Fibroblast of lung (primary cell): ENCODE measurements around the gene FBLN7. TPM values are rescaled to one million over a fixed set of nuclear protein-coding genes. Genes with fewer than 3 reads are reported as not detected.
"Not testable (repeated sequence)": the region's sequence is repeated elsewhere in the genome, so short reads cannot be mapped to it uniquely, and the experiment has no call there.

ENCODE experiments used
- DNase-seq, 2 donors: peaks; one replicate each; pipeline versions ENCODE4 v3.0.0 to v3.0.0-alpha.2; 2010; ENCODE audit warnings: low read depth in 2 of 2
- H2AFZ ChIP-seq: 2 replicates; pipeline ENCODE4 v1.5.1; 2012; ENCODE audit warnings: low read length, control low read depth, inconsistent platforms
- H3K27ac ChIP-seq: 2 replicates; pipeline ENCODE4 v1.5.1; 2011; ENCODE audit warnings: low read length, control low read depth; ENCODE audit not compliant: insufficient read depth
- H3K27me3 ChIP-seq: 2 replicates; pipeline ENCODE4 v1.5.1; 2011; ENCODE audit warnings: mild to moderate bottlenecking, low read length; ENCODE audit not compliant: control insufficient read depth, insufficient read depth
- H3K36me3 ChIP-seq: 2 replicates; pipeline ENCODE4 v1.5.1; 2011; ENCODE audit warnings: low read length; ENCODE audit not compliant: control insufficient read depth, insufficient read depth
- H3K4me1 ChIP-seq: 2 replicates; pipeline ENCODE4 v1.5.1; 2011; ENCODE audit warnings: low read length; ENCODE audit not compliant: control insufficient read depth, insufficient read depth; ENCODE audit errors: extremely low read depth
- H3K4me2 ChIP-seq: 2 replicates; pipeline ENCODE4 v1.5.1; 2011; ENCODE audit warnings: low read length, control low read depth; ENCODE audit not compliant: insufficient read depth; ENCODE audit errors: extremely low read depth
- H3K4me3 ChIP-seq, 4 experiments: fragments of 200-600 bp in 1 of 4; sonication (generic) in 1 of 4; replicated peaks in 1 of 4; 2 replicates each; pipeline ENCODE4 v1.5.1; 2011 to 2016; ENCODE audit warnings: low read length in 4 of 4, low read depth in 3 of 4, mild to moderate bottlenecking in 3 of 4, control low read depth in 2 of 4, inconsistent platforms in 1 of 4, mixed read lengths in 1 of 4; ENCODE audit not compliant: insufficient read depth in 1 of 4; ENCODE audit errors: control extremely low read depth in 1 of 4
- H3K79me2 ChIP-seq: 2 replicates; pipeline ENCODE4 v1.5.1; 2012; ENCODE audit warnings: mild to moderate bottlenecking, low read length, inconsistent platforms; ENCODE audit not compliant: control insufficient read depth, insufficient read depth
- H3K9ac ChIP-seq: 2 replicates; pipeline ENCODE4 v1.5.1; 2011; ENCODE audit warnings: mild to moderate bottlenecking, low read length, control low read depth; ENCODE audit not compliant: insufficient read depth
- H3K9me3 ChIP-seq: 2 replicates; pipeline ENCODE4 v1.5.1; 2012; ENCODE audit warnings: low read depth, low read length; ENCODE audit not compliant: control insufficient read depth, insufficient read depth
- H4K20me1 ChIP-seq: 2 replicates; pipeline ENCODE4 v1.5.1; 2011; ENCODE audit warnings: low read length; ENCODE audit not compliant: control insufficient read depth, insufficient read depth; ENCODE audit errors: extremely low read depth
- EZH2 ChIP-seq: IDR thresholded peaks from 2 replicates; pipeline ENCODE4 v1.5.1; 2012; ENCODE audit warnings: low read length, control low read depth, mild to moderate bottlenecking; ENCODE audit errors: missing control alignments
- polyA plus RNA-seq, 2 donors: library from polyadenylated mRNA; depleted of rRNA in 1 of 2; stranded (reverse) in 1 of 2; unstranded in 1 of 2; fragments of >200 nt; gene quantifications; 2 replicates each; pipeline ENCODE4 v1.2.1, GENCODE V29; 2011 to 2012; ENCODE audit warnings: missing spikeins in 1 of 2
- total RNA-seq: library from RNA; depleted of rRNA; stranded (reverse); fragments of >200 nt; gene quantifications from 2 replicates; pipeline ENCODE4 v1.2.1, GENCODE V29; 2014
- TF ChIP-seq, protein P1 (sequence below), 2 donors: IDR thresholded peaks in 1 of 2; conservative IDR thresholded peaks in 1 of 2; 1 replicate in 1 of 2; 2 replicates in 1 of 2; pipeline ENCODE4 v1.5.1; 2011 to 2012; ENCODE audit warnings: low read length in 2 of 2, control low read depth in 1 of 2, inconsistent platforms in 1 of 2, low read depth in 1 of 2, mild to moderate bottlenecking in 1 of 2

Gene FBLN7
- total and polyA plus RNA-seq, 2 donors (not counting 1 experiment from before 2014, with no cell fraction given), result 0.99 to 4.6 TPM

DNA sequence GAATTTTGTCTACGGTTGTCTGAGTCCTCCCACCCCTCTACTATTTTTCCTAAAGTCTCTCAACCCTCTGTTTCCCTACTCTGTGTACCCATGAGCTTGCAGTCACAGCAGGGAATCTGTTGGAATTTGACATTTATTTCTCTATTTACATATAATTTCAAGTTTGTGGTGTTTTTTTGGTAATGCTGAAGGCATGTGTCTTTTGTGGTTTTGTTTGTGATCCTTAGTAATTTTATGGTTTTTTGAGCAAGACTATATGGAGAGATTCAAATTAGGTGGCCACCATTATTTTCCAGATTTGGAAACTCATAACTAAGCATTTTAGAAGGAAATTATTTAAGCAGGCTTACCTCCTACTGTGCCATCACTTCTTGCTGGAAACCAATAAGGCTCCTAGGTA, 27.2 kb upstream of the FBLN7 start:
- Histone ChIP-seq H3K27me3 (no peaks in the 10 kb centered on the region), H3K4me2 (no peak overlapping the region), H3K4me3 (no peak overlapping the region), H4K20me1 (no peaks in the 10 kb centered on the region), H3K9me3 (no peaks in the 10 kb centered on the region), H3K79me2 (no peaks in the 10 kb centered on the region), H3K27ac (no peak overlapping the region), H3K4me1 (no peaks in the 10 kb centered on the region), H3K36me3 (peaks cover 8% of the 10 kb centered on the region), H2AFZ (no peak overlapping the region), H3K9ac (no peak overlapping the region)
- TF ChIP-seq, protein P1, sequence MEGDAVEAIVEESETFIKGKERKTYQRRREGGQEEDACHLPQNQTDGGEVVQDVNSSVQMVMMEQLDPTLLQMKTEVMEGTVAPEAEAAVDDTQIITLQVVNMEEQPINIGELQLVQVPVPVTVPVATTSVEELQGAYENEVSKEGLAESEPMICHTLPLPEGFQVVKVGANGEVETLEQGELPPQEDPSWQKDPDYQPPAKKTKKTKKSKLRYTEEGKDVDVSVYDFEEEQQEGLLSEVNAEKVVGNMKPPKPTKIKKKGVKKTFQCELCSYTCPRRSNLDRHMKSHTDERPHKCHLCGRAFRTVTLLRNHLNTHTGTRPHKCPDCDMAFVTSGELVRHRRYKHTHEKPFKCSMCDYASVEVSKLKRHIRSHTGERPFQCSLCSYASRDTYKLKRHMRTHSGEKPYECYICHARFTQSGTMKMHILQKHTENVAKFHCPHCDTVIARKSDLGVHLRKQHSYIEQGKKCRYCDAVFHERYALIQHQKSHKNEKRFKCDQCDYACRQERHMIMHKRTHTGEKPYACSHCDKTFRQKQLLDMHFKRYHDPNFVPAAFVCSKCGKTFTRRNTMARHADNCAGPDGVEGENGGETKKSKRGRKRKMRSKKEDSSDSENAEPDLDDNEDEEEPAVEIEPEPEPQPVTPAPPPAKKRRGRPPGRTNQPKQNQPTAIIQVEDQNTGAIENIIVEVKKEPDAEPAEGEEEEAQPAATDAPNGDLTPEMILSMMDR (conservative IDR thresholded peaks at IDR 0.05 in 1 of 2, IDR thresholded peaks at IDR 0.05 in 1 of 2; ENCODE audit: low read depth in 1 of 2, low read length in 2 of 2), result no peak
- no peak for TF ChIP-seq EZH2
- DNase-seq, result no peak

DNA sequence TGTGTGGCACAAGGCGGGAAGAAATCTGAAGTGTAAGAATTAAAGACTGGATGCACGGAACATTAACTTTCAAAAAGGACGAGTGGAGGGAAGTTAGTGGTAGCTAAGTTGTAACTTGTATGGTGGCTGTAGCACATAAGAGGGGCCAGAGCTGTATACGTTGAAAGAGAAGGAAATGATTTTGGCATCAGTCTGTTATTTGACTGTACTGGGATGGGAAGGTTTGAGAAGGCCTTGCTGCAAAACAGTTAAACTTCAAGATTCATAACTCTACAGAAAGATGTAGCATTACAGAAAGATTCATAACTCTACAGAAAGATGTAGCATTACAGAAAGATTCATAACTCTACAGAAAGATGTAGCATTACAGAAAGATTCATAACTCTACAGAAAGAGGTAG, 24.8 kb upstream of the FBLN7 start:
- not testable (repeated sequence) for H3K79me2 ChIP-seq, H3K4me2 ChIP-seq, H3K27me3 ChIP-seq, H3K4me1 ChIP-seq, H3K27ac ChIP-seq, H3K36me3 ChIP-seq, H3K9me3 ChIP-seq, DNase-seq, H3K9ac ChIP-seq, H2AFZ ChIP-seq, H3K4me3 ChIP-seq, H4K20me1 ChIP-seq

DNA sequence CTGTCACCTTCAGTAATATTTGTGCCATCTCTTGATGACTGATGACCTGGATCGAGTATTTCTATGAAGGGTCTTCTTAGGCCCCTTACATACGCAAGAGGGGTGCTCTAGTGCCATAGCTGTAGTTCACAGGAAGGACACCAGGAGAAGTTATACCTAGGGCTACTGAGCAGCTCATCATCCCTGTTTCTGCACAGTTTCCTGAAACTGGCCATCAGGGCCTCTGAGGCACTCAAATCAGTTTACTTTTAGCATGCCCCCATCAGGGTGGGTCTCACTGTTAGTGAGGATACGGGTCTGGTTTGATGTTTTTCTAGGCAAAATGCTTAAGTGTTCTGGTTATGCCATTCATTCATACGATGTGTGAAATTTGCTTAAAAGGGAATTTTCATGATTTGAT, 20.0 kb upstream of the FBLN7 start:
- no peak overlapping the region for H3K4me3 ChIP-seq
- DNase-seq, result no peak

More for the DNA sequence above, 20.0 kb upstream of the FBLN7 start:
- no peak overlapping the region for H3K27ac ChIP-seq
- no peak overlapping the region for H2AFZ ChIP-seq
- H3K9ac ChIP-seq, result no peak overlapping the region
- H3K9me3 ChIP-seq, result no peaks in the 10 kb centered on the region
- TF ChIP-seq, protein P1 (conservative IDR thresholded peaks at IDR 0.05 in 1 of 2, IDR thresholded peaks at IDR 0.05 in 1 of 2; ENCODE audit: low read depth in 1 of 2, low read length in 2 of 2), result no peak
- TF ChIP-seq EZH2, result no peak
- H3K79me2 ChIP-seq, result no peaks in the 10 kb centered on the region
- H3K27me3 ChIP-seq, result no peaks in the 10 kb centered on the region
- no peaks in the 10 kb centered on the region for H4K20me1 ChIP-seq
- H3K4me2 ChIP-seq, result no peak overlapping the region
- H3K36me3 ChIP-seq, result peaks cover 4% of the 10 kb centered on the region
- H3K4me1 ChIP-seq, result no peaks in the 10 kb centered on the region
